Superior temporal gyrus (tissue), 1 donor: ENCODE data around the gene CCDC70.
"Not testable (repeated sequence)": the region's sequence is repeated elsewhere in the genome, so short reads cannot be mapped to it uniquely, and the experiment has no call there.

ENCODE experiments used
- DNase-seq: peaks from one replicate; pipeline ENCODE4 v3.0.0-alpha.2; 2016; ENCODE audit errors: extremely low spot score

CCDC70 gene

GRCh38 chr13:51861723-51862300 lies at the start of gene CCDC70:
TSS of gene CCDC70 (plus strand) at chr13:51861969. CDS start at chr13:51865412, 3,443 bp downstream.
- no peak for DNase-seq

- no peak for DNase-seq
These were observed 47.7 kb upstream of the CCDC70 start for GRCh38 chr13:51814071-51814470.

GRCh38 chr13:51814825-51815650 lies 46.7 kb upstream of the CCDC70 start:
- peak; percentile 82 for DNase-seq

- no peak for DNase-seq
These were observed 45.9 kb upstream of the CCDC70 start for GRCh38 chr13:51815848-51816247.

GRCh38 chr13:51816604-51817249 lies 45.0 kb upstream of the CCDC70 start:
- no peak for DNase-seq

- no peak for DNase-seq
These were observed 44.1 kb upstream of the CCDC70 start for GRCh38 chr13:51817717-51818116.

GRCh38 chr13:51818276-51818675 lies 43.5 kb upstream of the CCDC70 start:
- DNase-seq, result no peak

- no peak for DNase-seq
These were observed 42.8 kb upstream of the CCDC70 start for GRCh38 chr13:51818781-51819511.

GRCh38 chr13:51819544-51819943 lies 42.2 kb upstream of the CCDC70 start:
- no peak for DNase-seq

- DNase-seq, result no peak
These were observed 41.7 kb upstream of the CCDC70 start for GRCh38 chr13:51820016-51820597.

- DNase-seq, result no peak
These were observed 40.2 kb upstream of the CCDC70 start for GRCh38 chr13:51821606-51822005.

GRCh38 chr13:51822106-51822815 lies 39.5 kb upstream of the CCDC70 start:
- no peak for DNase-seq

- no peak for DNase-seq
These were observed 38.4 kb upstream of the CCDC70 start for GRCh38 chr13:51823359-51823758.

- no peak for DNase-seq
These were observed 37.9 kb upstream of the CCDC70 start for GRCh38 chr13:51823863-51824262.

- DNase-seq, result not testable (repeated sequence)
These were observed 37.1 kb upstream of the CCDC70 start for GRCh38 chr13:51824712-51825111.

GRCh38 chr13:51825165-51825592 lies 36.6 kb upstream of the CCDC70 start:
- DNase-seq, result no peak

- no peak for DNase-seq
These were observed 36.0 kb upstream of the CCDC70 start for GRCh38 chr13:51825681-51826254.

- DNase-seq, result no peak
These were observed 35.2 kb upstream of the CCDC70 start for GRCh38 chr13:51826606-51827005.

- no peak for DNase-seq
These were observed 34.5 kb upstream of the CCDC70 start for GRCh38 chr13:51827254-51827653.

GRCh38 chr13:51828730-51829567 lies 32.8 kb upstream of the CCDC70 start:
- DNase-seq, result no peak
